ENCODE data around the gene CSPG4.

GRCh38 chr15:75676688-75677464, 35.8 kb downstream of the CSPG4 start:
- TF ChIP-seq EP300 (IDR thresholded peaks at IDR 0.05) (no peak), POLR2A (IDR thresholded peaks at IDR 0.05) (no peak), POLR2AphosphoS5 (IDR thresholded peaks at IDR 0.05) (no peak)
- TF ChIP-seq, protein P1, sequence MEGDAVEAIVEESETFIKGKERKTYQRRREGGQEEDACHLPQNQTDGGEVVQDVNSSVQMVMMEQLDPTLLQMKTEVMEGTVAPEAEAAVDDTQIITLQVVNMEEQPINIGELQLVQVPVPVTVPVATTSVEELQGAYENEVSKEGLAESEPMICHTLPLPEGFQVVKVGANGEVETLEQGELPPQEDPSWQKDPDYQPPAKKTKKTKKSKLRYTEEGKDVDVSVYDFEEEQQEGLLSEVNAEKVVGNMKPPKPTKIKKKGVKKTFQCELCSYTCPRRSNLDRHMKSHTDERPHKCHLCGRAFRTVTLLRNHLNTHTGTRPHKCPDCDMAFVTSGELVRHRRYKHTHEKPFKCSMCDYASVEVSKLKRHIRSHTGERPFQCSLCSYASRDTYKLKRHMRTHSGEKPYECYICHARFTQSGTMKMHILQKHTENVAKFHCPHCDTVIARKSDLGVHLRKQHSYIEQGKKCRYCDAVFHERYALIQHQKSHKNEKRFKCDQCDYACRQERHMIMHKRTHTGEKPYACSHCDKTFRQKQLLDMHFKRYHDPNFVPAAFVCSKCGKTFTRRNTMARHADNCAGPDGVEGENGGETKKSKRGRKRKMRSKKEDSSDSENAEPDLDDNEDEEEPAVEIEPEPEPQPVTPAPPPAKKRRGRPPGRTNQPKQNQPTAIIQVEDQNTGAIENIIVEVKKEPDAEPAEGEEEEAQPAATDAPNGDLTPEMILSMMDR (IDR thresholded peaks at IDR 0.05): no peak
